H1 (cell line): Measurements from ENCODE around the gene CAPZB. TPM values are rescaled to one million over a fixed set of nuclear protein-coding genes. Genes with fewer than 3 reads are reported as not detected.

Experiments
- polyA plus RNA-seq, 7 experiments: library from polyadenylated mRNA; depleted of rRNA in 3 of 7; stranded (reverse) in 5 of 7; unstranded in 2 of 7; fragments of >200 nt in 5 of 7; fragments of 200-250 nt in 2 of 7; gene quantifications; 1 replicate in 5 of 7; 2 replicates in 1 of 7; 4 replicates in 1 of 7; pipeline versions ENCODE4 v1.2.1 to v1.2.3, GENCODE V29; 2011 to 2013; ENCODE audit warnings: missing spikeins in 2 of 7, mixed read lengths in 2 of 7
- total RNA-seq: library from RNA; stranded (reverse); fragmentation: NEBNext Ultra II Directional; extraction: Animal tissue kit (Norgen Biotek cat#: 25700); gene quantifications from 2 replicates; pipeline ENCODE4 v1.2.1, GENCODE V29; 2021
- TF ChIP-seq, protein P1 (sequence below): fragments of 300-600 bp; sonication (generic); IDR thresholded peaks from 2 replicates; pipeline ENCODE4 v1.7.1; 2012; ENCODE audit warnings: low read length, moderate library complexity, mild to moderate bottlenecking, inconsistent platforms; ENCODE audit not compliant: insufficient replicate concordance

CAPZB gene
- total and polyA plus RNA-seq, 2 of the 8 experiments (the other 6 are each of a cell fraction or from before 2014, with no cell fraction given) = 162 to 371 TPM

DNA sequence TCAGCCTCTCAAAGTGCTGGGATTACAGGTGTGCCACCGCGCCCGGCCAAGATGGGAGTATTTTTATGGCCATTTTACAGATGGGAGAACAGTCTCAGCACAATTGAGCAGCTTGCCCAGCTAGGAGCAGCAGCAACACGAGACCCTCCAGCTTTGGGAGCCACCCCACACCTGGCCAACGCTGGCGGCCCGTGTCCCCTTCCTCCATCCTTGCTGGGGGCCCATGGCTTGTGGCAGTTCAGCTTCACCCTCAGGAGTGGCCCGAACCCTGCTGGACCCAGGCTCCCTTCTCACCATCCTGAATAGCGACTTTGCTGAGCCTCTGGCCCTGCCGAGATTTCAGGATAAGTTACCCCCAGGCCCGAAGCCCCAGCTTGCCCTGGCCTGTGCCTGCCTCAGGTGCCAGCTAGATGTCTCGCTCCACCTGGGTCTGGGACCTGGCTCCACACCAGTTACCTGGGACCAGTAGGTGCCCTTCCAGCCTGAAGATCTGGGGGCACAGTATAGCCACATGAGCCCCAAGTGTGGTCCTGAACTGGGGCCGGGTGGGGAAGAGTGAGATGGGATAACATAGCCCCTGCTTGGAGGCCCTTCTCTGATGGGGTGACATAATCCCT, 154.0 kb downstream of the CAPZB start (continued):
- TF ChIP-seq, protein P1, sequence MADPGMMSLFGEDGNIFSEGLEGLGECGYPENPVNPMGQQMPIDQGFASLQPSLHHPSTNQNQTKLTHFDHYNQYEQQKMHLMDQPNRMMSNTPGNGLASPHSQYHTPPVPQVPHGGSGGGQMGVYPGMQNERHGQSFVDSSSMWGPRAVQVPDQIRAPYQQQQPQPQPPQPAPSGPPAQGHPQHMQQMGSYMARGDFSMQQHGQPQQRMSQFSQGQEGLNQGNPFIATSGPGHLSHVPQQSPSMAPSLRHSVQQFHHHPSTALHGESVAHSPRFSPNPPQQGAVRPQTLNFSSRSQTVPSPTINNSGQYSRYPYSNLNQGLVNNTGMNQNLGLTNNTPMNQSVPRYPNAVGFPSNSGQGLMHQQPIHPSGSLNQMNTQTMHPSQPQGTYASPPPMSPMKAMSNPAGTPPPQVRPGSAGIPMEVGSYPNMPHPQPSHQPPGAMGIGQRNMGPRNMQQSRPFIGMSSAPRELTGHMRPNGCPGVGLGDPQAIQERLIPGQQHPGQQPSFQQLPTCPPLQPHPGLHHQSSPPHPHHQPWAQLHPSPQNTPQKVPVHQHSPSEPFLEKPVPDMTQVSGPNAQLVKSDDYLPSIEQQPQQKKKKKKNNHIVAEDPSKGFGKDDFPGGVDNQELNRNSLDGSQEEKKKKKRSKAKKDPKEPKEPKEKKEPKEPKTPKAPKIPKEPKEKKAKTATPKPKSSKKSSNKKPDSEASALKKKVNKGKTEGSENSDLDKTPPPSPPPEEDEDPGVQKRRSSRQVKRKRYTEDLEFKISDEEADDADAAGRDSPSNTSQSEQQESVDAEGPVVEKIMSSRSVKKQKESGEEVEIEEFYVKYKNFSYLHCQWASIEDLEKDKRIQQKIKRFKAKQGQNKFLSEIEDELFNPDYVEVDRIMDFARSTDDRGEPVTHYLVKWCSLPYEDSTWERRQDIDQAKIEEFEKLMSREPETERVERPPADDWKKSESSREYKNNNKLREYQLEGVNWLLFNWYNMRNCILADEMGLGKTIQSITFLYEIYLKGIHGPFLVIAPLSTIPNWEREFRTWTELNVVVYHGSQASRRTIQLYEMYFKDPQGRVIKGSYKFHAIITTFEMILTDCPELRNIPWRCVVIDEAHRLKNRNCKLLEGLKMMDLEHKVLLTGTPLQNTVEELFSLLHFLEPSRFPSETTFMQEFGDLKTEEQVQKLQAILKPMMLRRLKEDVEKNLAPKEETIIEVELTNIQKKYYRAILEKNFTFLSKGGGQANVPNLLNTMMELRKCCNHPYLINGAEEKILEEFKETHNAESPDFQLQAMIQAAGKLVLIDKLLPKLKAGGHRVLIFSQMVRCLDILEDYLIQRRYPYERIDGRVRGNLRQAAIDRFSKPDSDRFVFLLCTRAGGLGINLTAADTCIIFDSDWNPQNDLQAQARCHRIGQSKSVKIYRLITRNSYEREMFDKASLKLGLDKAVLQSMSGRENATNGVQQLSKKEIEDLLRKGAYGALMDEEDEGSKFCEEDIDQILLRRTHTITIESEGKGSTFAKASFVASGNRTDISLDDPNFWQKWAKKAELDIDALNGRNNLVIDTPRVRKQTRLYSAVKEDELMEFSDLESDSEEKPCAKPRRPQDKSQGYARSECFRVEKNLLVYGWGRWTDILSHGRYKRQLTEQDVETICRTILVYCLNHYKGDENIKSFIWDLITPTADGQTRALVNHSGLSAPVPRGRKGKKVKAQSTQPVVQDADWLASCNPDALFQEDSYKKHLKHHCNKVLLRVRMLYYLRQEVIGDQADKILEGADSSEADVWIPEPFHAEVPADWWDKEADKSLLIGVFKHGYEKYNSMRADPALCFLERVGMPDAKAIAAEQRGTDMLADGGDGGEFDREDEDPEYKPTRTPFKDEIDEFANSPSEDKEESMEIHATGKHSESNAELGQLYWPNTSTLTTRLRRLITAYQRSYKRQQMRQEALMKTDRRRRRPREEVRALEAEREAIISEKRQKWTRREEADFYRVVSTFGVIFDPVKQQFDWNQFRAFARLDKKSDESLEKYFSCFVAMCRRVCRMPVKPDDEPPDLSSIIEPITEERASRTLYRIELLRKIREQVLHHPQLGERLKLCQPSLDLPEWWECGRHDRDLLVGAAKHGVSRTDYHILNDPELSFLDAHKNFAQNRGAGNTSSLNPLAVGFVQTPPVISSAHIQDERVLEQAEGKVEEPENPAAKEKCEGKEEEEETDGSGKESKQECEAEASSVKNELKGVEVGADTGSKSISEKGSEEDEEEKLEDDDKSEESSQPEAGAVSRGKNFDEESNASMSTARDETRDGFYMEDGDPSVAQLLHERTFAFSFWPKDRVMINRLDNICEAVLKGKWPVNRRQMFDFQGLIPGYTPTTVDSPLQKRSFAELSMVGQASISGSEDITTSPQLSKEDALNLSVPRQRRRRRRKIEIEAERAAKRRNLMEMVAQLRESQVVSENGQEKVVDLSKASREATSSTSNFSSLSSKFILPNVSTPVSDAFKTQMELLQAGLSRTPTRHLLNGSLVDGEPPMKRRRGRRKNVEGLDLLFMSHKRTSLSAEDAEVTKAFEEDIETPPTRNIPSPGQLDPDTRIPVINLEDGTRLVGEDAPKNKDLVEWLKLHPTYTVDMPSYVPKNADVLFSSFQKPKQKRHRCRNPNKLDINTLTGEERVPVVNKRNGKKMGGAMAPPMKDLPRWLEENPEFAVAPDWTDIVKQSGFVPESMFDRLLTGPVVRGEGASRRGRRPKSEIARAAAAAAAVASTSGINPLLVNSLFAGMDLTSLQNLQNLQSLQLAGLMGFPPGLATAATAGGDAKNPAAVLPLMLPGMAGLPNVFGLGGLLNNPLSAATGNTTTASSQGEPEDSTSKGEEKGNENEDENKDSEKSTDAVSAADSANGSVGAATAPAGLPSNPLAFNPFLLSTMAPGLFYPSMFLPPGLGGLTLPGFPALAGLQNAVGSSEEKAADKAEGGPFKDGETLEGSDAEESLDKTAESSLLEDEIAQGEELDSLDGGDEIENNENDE = no peak
